Activated T-helper 1 cell treated with anti-CD3 and anti-CD28 coated beads, Interleukin-2, amount 50 U/mL, for 16 hours (primary cell): ENCODE results near the gene FOSL1.

Experiments used
- DNase-seq, 2 donors: peaks; one replicate each; pipeline ENCODE4 v3.0.0-alpha.2; 2020; ENCODE audit warnings: low read depth in 1 of 2, low spot score in 1 of 2

The FOSL1 gene

DNA sequence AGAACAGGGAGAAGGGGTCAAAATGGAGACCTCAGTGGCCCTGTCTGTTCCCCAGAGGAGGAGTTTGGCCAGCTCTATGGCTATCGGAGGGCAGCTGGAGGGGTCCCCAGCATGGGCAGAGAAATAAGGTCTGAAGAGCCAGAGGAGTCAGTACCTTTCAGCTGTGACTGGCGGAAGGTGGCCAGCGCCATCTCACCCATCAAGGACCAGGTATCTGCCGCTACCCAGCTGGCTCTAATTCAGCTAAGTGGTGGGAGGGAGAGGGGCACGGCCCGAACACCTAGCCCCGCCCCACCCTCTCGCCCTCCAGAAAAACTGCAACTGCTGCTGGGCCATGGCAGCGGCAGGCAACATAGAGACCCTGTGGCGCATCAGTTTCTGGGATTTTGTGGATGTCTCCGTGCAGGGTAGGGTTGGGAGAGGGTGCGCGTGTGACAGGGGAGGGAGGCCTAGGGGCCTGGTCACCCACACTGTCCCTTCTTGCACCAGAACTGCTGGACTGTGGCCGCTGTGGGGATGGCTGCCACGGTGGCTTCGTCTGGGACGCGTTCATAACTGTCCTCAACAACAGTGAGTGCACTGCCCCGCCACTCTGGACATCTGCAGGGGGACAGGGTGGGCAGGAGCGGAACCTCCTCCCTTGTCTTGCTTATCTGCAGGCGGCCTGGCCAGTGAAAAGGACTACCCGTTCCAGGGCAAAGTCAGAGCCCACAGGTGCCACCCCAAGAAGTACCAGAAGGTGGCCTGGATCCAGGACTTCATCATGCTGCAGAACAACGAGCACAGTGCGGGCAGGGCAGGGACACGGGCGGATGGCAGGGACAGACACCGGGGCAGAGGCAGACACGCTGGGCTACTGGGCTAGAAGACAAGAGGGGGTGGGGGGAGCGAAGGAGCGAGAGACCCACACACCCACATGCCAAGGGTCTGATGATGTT is 17.8 kb downstream of the FOSL1 start:
- DNase-seq, result no peak

DNA sequence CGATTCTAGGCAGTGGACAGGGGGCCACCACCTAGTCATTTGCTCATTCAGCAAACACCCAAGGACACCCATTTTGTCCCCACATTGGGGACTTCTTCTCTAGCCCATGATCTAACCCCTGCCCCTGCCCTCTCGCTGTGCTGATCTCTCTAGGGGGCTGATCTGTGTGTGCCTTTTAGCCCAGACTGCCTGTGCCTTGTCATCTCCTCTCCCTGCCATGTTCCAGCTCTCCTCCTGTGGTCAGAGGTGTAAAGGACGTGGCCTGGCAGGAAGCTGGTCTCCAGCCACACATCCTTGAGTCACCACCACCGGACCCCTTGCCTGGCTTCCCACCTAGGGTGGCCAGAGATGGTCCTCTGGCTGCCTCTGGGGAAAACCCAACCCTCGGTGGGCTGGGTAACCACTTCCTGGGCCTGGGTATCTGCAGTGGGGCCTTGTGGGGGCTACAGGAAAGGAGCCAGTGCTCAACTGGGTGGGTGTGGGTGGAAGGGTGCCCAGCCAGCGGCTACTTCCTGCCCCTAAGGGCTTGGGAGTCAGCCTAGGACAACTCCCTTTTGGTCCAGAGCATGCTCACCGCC is 19.3 kb downstream of the FOSL1 start:
- no peak for DNase-seq

DNA sequence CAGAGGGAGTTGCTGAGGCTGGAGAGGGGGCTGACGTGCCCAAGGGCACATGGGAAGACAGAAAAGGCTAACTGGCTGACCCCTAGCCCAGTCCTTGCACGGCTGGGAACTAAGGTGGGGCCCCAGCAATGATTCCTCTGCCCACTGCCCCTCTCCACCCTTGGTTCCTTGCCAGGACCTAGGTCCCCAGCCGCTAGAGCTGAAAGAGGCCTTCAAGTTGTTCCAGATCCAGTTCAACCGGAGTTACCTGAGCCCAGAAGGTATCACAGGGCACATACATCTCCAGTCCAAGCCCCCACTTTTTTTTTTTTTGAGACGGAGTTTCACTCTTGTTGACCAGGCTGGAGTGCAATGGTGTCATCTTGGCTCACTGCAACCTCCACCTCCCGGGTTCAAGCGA is 20.2 kb downstream of the FOSL1 start:
- no peak for DNase-seq

DNA sequence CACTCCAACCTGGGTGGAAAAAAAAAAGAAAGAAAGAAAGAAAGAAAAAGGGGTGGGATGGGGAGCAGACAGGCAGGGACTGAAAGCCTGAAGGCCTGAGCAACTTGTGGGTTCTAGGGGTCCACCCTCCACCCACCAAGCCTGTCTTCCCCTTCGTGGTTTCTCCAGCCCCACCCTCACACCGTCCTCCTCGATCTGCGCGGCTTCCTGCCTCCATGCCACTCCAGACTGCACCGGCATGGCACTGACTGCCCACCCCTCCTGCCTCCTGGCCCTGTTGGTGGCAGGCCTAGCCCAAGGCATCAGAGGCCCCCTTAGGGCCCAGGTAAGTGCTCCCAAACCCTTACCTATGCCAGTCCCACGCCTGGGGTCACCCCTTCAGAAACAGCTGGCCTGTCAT is 20.6 kb downstream of the FOSL1 start, which contains the start of gene CTSW:
Gene CTSW, plus strand, starts transcription at position 221 of the 400 bp plus-strand sequence. Its CDS starts 18 bp downstream, at position 239.
- no peak for DNase-seq

DNA sequence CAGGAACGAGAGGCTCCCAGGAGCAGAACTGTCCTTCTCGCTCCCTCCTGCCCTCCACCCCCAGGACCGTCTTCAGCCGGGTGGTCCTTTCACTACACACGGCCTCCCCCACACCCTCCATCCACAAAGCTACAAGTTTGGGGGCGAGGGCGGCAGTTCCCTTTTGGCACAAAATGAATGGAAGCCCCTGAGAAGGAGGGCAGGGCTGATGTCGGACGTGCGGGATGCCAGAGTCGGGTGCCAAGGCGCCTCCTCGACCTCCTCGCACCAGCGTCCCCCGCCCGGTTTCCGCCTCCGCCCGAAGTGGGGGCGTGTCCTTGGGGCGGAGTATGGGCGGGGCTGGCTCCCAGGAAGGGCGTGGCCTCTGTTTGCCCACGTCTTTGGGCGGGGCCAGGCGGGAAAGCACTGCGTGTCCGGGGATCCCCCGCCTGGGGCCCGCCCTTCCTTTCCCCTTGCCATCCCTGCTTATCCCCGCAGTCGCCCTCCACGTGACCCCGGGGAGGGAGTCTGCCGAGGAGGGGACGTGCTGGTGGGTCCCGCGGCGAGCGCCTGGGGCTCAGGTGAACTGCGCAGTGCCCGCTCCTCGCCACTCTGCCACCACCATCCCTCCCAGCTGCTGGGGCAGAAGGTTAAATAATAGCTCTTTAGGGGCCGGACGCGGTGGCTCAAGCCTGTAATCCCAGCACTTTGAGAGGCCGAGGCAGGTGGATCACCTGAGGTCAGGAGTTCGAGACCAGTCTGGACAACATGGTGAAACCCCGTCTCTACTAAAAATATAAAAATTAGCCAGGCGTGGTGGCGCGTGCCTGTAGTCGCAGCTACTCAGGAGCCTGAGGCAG is 26.7 kb downstream of the FOSL1 start:
- peak; percentile 93 to 95 for DNase-seq

DNA sequence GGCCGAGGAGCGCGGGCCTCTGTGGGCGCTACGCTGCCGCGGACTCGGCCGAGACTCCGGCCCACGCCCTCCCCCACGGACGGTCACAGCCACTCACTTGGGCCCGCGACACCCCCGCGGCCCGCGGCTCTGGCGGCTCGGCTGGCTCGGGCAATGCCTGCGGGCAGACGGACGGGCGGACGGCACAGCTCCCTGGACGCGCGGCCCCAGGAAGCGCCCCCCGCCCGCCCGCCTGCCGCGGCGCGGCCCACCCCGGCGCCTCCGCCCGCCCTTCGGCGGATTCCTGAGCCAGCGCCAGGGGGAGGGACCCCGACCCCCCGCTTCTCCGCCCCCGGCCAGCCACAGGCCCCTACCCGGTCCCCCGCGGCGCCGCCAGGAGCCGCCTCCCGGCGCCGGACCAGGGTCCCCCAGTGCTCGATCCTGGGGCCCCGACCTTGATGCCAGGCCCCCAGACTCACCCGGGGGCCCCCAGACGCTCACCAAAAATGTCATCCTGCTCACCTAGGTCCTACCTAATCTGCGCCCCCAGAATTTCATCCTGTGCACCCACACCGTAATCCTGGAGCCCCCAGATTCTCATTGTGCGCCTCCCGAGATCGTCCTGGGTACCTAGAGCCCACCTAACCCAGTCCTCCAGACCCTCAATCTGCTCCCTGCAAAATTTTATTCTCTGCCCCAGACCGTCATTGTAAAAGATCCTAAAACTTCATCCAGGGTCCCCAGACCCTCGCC is 27.4 kb downstream of the FOSL1 start, which contains the start of gene EFEMP2:
Gene EFEMP2, minus strand, starts transcription at position 215 of the 732 bp plus-strand sequence. CDS start 446 bp downstream, outside the sequence.
- no peak for DNase-seq

DNA sequence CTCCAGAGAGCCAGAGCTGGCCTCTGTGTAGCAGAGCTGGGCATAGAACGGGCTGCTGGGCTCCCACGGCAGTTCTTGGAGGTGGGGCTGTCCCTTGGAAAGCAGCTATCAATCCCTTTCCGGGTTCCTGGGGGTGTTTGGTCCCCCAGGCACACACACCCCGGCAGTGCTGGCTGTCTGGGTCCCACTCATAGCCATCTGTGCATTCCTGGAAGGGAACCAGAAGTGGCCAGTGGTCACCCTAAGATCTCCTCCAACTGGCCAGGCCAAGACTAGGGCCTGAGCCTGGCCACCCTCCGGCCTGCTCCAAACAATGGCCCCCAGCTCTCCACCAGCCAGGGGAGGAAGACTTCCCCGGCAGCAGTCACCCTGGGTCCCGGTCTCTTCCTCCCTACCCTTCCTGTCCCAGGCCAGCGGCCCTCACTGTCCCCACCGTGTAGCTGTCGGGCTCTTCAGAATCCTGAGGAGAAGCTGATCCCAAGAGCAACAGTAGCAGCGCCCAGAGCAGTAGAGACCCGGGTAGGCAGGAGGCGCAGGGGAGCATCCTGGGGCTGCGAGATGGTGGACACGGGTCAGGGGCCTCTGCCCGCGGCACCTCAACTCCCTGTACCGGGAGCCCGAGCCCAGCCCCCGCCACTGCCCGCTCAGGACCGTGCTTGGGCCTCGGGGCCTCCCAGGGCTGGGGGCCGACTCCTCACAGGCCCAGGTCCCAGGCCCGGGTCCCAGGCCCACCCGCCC is 28.2 kb downstream of the FOSL1 start:
- no peak for DNase-seq

DNA sequence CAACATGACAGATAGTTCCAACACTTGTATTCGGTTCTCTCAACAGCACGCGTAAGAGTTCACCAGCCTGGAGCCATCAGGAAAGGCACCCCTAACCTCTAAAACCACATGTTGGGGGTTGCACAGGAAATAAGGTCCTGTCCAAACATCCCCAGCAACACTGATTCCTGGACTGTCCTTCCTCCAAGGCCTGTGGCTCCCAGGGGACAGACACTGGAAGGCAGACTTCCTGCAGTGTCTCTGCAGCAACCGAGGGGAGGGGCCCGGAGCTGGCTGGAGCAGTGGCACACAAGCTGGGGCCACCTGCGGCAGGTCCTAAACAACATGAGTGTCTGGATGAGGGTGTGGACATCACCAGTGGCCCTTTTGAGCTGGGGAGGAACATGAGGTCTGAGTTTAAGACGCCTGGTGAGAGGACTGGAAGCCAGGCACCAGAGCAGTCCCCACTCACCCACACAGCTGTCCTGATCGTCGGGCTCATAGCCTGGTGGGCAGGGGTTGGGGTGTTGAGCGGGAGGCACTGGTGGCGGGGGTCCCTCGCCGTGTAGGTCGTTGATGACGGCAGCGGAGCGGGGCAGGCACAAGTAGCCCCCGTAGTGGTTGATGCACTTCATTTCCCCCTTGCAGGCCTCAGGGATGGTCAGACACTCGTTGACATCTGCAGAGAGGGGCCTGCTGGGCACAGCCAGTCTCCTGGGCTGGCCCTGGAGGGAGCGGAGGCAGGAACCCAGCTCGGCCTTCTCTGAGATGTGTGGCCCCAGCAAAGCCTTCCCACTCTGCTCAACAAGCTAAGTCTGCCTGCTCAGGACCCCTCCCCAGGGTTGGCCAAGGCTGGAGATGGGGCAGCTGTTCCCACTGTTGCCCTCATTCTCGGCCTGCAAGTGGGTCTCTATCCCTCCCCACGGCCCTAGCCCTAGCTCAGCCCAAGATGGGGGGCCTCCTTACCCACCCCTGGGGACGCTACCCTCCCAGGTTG is 29.2 kb downstream of the FOSL1 start:
- no peak for DNase-seq

DNA sequence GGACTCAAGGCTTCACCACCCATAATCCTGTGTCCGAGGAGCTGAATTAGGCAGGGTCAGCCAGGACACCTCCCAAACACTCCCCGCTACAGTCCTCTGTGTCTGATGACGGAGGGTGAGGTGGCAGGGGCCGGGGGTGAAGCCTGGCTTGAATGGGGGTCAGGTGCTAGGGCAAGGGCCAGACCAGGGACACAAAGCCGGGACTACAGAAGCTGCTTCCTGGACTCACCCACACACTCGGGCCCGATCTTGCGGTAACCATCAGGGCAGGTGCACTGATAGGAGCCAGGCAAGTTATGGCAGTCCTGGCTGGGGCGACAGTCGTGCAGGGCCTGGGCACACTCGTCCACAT is 29.9 kb downstream of the FOSL1 start:
- no peak for DNase-seq

DNA sequence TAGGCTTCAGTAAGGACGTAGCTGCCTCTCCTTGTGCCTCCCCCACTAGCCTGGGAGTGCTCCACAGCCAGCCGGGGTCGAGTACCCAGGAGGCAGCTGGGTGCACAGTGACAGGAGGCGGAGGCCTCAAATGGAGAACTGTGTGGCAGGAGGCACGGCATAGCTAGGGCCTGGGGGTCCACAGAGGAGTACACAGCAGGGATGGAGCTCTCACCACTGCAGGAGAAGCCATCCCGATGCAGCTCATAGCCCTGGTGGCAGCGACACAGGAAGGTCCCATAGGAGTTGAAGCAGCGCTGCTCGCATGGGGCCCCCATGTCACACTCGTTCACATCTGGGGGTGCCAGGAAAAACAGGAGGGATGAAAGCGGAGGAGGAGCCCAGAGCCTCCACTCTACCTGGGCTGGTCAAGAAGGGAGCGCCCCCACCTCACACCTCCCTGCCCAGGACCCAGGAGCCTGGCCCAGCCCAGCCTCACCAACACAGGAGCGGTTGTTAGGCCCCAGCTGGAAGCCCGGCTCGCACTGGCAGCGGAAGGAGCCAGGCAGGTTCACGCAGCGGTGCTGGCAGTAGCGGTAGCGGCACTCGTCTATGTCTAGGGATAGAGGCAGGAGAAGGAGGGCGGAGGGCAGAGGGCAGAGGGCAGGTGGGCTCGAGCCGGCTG is 30.4 kb downstream of the FOSL1 start:
- no peak for DNase-seq

DNA sequence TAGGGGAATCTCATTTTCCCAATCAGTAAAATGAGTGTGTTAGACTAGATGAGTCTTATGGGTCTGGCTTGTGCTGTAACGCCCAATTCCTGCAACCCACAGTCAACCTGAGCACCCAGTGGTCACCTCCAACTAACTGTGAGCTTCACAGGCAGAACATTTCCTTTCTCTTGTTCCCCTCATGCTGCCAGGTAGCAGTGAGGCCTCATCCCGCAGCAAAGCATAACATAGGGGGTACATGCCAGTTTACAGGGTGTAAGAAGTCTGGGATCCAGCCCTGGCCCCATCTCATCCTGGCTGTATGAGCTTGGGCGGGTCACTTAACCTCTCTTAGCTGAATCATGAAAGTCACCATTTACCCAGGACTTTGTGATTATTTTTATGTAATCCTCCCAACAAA is 31.3 kb downstream of the FOSL1 start:
- no peak for DNase-seq

DNA sequence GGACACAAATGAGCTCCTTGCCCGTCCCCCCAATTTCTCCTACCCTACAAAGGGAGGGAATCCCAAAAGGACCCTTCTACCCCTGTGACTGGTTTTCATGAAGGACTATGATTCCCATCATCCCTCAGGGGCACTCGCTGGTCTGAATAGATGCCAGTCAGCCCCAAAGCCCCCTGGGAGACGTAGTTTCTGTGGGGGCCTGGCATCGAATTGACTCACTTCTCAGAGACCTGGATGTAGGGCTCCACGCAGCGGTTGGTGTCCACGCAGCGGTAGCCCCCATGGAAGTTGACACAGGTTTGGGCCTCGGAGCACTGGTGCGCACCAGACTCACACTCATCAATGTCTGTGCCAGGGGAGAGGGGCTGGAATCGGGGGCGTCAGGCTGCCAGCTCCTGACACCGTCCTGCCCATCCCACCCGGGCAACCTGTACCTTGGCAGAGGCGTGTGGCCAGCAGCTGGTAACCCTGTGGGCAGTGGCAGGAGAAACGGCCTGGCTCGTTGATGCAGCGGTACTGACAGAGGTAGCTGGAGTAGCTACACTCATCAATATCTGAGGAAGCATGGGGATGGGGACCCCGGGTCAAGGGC is 32.0 kb downstream of the FOSL1 start:
- no peak for DNase-seq

DNA sequence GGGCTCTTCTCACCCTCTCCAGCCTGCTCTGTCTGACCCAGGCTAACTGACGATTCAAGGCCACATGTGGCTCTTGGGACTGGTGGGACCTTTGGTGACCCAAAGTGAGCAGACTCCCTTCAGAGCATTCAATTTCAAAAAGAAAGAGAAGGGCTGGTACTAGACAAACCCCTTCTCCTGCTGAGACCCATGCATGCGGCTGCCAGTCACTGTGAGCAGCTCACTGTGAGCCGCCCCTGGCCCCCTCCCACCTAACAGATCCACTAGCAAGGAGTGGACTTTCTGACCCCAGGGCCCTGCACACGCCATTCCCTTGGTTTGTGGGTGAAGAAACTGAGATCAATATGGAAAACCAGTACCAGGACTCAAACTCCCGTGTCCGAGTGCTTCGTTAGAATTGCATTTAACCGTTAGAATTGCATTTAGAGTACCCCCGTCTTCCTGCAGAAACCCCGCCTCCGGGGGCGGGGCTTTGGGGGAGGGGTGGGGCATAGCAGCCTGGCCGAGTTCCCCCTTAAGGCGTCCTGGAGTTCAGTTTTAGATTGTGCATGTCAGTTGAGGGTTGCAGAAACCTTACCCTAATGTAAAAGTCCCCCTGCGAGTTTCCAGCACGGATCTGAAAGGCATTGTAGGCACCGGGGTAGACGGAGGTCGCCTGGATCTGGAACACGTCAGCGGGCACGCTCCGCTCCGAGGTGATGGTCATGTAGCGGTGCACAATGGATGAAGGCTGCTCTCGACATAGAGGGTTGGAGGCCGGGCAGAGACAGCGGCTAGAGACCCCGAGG is 32.7 kb downstream of the FOSL1 start:
- no peak for DNase-seq

DNA sequence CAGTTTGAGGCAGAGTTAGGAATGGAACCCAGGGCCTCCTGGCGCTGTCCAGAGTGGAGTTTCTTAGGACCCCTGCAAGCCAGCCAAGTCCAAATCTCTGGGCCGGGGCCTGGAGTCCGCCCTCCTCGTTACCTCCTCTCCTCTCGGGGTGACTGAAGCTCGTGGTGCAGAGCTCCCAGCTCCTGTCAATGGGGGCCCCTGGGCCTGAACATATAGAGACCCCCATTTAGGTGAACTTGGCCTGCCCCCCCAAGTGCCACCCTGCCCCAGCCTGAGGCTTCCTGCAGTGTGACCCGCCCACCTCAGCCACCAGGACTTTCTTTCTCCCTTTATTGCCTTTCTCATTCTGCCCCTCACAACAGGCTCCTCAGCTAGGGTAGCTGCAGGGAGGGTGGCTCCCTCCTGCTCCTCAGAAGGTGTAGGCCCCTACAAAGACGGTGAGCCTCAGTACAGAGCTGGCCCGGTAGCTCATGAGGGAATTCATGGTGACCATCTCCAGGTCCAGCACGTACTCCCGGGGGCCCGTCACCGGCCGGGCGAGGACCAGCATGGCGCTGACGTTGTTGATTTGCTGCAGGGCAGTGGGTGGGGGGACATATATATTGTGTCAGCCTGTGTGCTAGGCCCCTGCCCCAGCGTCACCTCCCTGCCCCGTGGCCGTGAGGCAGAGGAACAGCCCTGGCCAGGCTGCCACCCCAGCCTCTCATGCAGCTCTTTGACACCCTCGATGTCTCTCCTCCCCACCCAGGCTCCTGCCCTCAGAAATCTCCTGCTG is 33.5 kb downstream of the FOSL1 start:
- DNase-seq, result no peak

DNA sequence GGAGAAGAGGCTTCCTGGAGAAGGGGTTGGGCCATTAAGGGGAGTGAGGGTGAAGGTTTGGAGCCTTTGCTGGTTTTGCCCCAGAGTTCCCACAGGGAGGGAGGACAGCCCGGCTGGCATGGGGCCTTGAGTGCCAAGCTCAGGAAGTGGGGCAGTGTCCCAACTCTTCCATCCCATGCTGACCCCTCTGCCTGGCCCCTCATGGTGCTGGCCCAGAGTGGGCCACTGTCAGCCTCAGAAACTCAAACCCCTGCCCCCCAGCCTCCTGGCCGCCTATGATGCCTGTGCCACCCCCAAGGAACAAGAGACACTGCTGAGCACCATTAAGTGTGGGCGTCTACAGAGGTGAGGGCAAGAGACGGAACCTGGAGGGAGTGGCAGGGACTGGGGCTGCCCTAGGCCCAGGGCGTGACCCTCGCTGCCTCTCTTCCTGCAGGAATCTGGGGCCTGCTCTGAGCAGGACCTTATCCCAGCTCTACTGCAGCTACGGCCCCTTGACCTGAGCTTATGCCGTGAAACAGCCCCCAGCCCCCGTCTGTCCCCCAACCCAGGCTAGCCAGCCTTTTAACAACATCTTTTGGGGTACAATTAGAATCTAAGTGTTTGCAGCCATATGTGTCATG is 34.5 kb downstream of the FOSL1 start:
- DNase-seq, result no peak
